ENCODE data around the gene DIP2B.

The DIP2B gene

GRCh38 chr12:50659260-50659659 lies 154.5 kb downstream of the DIP2B start:
- no peaks in the 10 kb centered on the region for H3K27me3 ChIP-seq (ENCODE audit: low read depth, low read length)
- no peak overlapping the region for H3K27ac ChIP-seq (ENCODE audit: low read length)
- TF ChIP-seq CTCF (IDR thresholded peaks at IDR 0.05; ENCODE audit: low read depth, low read length) = no peak
- no peak for TF ChIP-seq EZH2phosphoT487 (IDR thresholded peaks at IDR 0.05; ENCODE audit: low read depth)
- H3K79me2 ChIP-seq (ENCODE audit: low read length) = no peaks in the 10 kb centered on the region
- no peaks in the 10 kb centered on the region for H4K20me1 ChIP-seq (ENCODE audit: insufficient read depth, low read length)
- no peaks in the 10 kb centered on the region for H3K4me1 ChIP-seq (ENCODE audit: low read length)
- H3K4me2 ChIP-seq (ENCODE audit: low read length) = no peak overlapping the region
- H3K4me3 ChIP-seq (ENCODE audit: low read length) = no peak overlapping the region
- H3K9me3 ChIP-seq (ENCODE audit: insufficient read depth, low read length) = no peaks in the 10 kb centered on the region
- no peak overlapping the region for H3K9ac ChIP-seq (ENCODE audit: low read length)
- no peaks in the 10 kb centered on the region for H3K36me3 ChIP-seq (replicated peaks; ENCODE audit: low read depth, low read length)
- no peak overlapping the region for H2AFZ ChIP-seq (ENCODE audit: low read depth, low read length)

- no peak for TF ChIP-seq EZH2phosphoT487 (IDR thresholded peaks at IDR 0.05; ENCODE audit: low read depth)
- TF ChIP-seq CTCF (IDR thresholded peaks at IDR 0.05; ENCODE audit: low read depth, low read length) = no peak
- H3K4me3 ChIP-seq (ENCODE audit: low read length) = no peak overlapping the region
- H3K27ac ChIP-seq (ENCODE audit: low read length) = no peak overlapping the region
- H3K9me3 ChIP-seq (ENCODE audit: insufficient read depth, low read length) = no peaks in the 10 kb centered on the region
- no peaks in the 10 kb centered on the region for H4K20me1 ChIP-seq (ENCODE audit: insufficient read depth, low read length)
- H3K27me3 ChIP-seq (ENCODE audit: low read depth, low read length) = no peaks in the 10 kb centered on the region
- no peaks in the 10 kb centered on the region for H3K4me1 ChIP-seq (ENCODE audit: low read length)
- no peak overlapping the region for H3K9ac ChIP-seq (ENCODE audit: low read length)
- no peak overlapping the region for H3K4me2 ChIP-seq (ENCODE audit: low read length)
- no peaks in the 10 kb centered on the region for H3K36me3 ChIP-seq (replicated peaks; ENCODE audit: low read depth, low read length)
- H3K79me2 ChIP-seq (ENCODE audit: low read length) = no peaks in the 10 kb centered on the region
- no peak overlapping the region for H2AFZ ChIP-seq (ENCODE audit: low read depth, low read length)
Observed at GRCh38 chr12:50659690-50660424, 155.1 kb downstream of the DIP2B start.

- no peak overlapping the region for H3K27ac ChIP-seq (ENCODE audit: low read length)
- no peak overlapping the region for H2AFZ ChIP-seq (ENCODE audit: low read depth, low read length)
- no peaks in the 10 kb centered on the region for H3K36me3 ChIP-seq (replicated peaks; ENCODE audit: low read depth, low read length)
- H3K9me3 ChIP-seq (ENCODE audit: insufficient read depth, low read length) = no peaks in the 10 kb centered on the region
- no peak overlapping the region for H3K9ac ChIP-seq (ENCODE audit: low read length)
- H3K27me3 ChIP-seq (ENCODE audit: low read depth, low read length) = no peaks in the 10 kb centered on the region
- no peak for TF ChIP-seq EZH2phosphoT487 (IDR thresholded peaks at IDR 0.05; ENCODE audit: low read depth)
- TF ChIP-seq CTCF (IDR thresholded peaks at IDR 0.05; ENCODE audit: low read depth, low read length) = no peak
- no peak overlapping the region for H3K4me2 ChIP-seq (ENCODE audit: low read length)
- H4K20me1 ChIP-seq (ENCODE audit: insufficient read depth, low read length) = no peaks in the 10 kb centered on the region
- H3K4me1 ChIP-seq (ENCODE audit: low read length) = no peaks in the 10 kb centered on the region
- no peaks in the 10 kb centered on the region for H3K79me2 ChIP-seq (ENCODE audit: low read length)
- H3K4me3 ChIP-seq (ENCODE audit: low read length) = no peak overlapping the region
Observed at GRCh38 chr12:50660425-50660822, 155.6 kb downstream of the DIP2B start.

GRCh38 chr12:50661300-50662115 lies 156.7 kb downstream of the DIP2B start:
- H3K4me1 ChIP-seq (ENCODE audit: low read length) = no peaks in the 10 kb centered on the region
- H3K79me2 ChIP-seq (ENCODE audit: low read length) = no peaks in the 10 kb centered on the region
- no peak overlapping the region for H3K4me2 ChIP-seq (ENCODE audit: low read length)
- no peaks in the 10 kb centered on the region for H3K36me3 ChIP-seq (replicated peaks; ENCODE audit: low read depth, low read length)
- H3K4me3 ChIP-seq (ENCODE audit: low read length) = no peak overlapping the region
- TF ChIP-seq EZH2phosphoT487 (IDR thresholded peaks at IDR 0.05; ENCODE audit: low read depth) = no peak
- no peak for TF ChIP-seq CTCF (IDR thresholded peaks at IDR 0.05; ENCODE audit: low read depth, low read length)
- no peak overlapping the region for H3K27ac ChIP-seq (ENCODE audit: low read length)
- H2AFZ ChIP-seq (ENCODE audit: low read depth, low read length) = no peak overlapping the region
- H3K9me3 ChIP-seq (ENCODE audit: insufficient read depth, low read length) = no peaks in the 10 kb centered on the region
- no peak overlapping the region for H3K9ac ChIP-seq (ENCODE audit: low read length)
- no peaks in the 10 kb centered on the region for H4K20me1 ChIP-seq (ENCODE audit: insufficient read depth, low read length)
- no peaks in the 10 kb centered on the region for H3K27me3 ChIP-seq (ENCODE audit: low read depth, low read length)

Data from OCI-LY3 (cell line).